A549 (cell line): ENCODE measurements around the gene KCNA10. TPM values are rescaled to one million over a fixed set of nuclear protein-coding genes. Genes with fewer than 3 reads are reported as not detected.
A peak's percentile ranks its signal among the peaks of the same experiment; 100 is the strongest.

ENCODE experiments used
- ATAC-seq, 2 experiments: fragments of 200-7000 bp in 1 of 2; fragments of >200 bp in 1 of 2; cut with Nextera tagmentation in 1 of 2; cut with Tn5 transposase in 1 of 2; 3 replicates each; pipeline versions ENCODE4 v1.8.0 to v1.9.1; 2018 to 2020; ENCODE audit warnings: mild to moderate bottlenecking in 1 of 2, moderate library complexity in 1 of 2
- CTCF ChIA-PET: fragments of 300-600 bp; sonication (Branson Sonifier 250); formaldehyde crosslinking; extraction: SDS; loops from one replicate; lab custom pipeline; 2021; ENCODE audit warnings: antibody characterized with exemption, inconsistent platforms; lab: Yijun Ruan, JAX
- POLR2A ChIA-PET: fragments of 350-600 bp; formaldehyde crosslinking; extraction: SDS; loops from one replicate; lab custom pipeline; 2021; ENCODE audit warnings: antibody characterized with exemption, inconsistent platforms; lab: Yijun Ruan, JAX
- DNase-seq, 2 experiments: peaks; one replicate each; pipeline versions ENCODE4 v3.0.0 to v3.0.0-alpha.2; 2011 to 2016; ENCODE audit warnings: low read depth in 1 of 2, low spot score in 1 of 2
- FAIRE-seq: peaks from 2 replicates; lab custom pipeline; 2011; peaks lifted over from hg19 to GRCh38; lab: Jason Lieb, UNC
- H3K27ac ChIP-seq, 2 experiments: fragments of >200 bp; sonication (Bioruptor Twin); formaldehyde crosslinking; 3 replicates each; pipeline ENCODE4 v1.5.1; 2016 to 2017
- H3K4me1 ChIP-seq: fragments of >200 bp; sonication (Bioruptor Twin); formaldehyde crosslinking; 3 replicates; pipeline ENCODE4 v1.6.1; 2016
- H3K4me2 ChIP-seq: fragments of >200 bp; sonication (Bioruptor Twin); formaldehyde crosslinking; 3 replicates; pipeline ENCODE4 v1.6.1; 2016
- H3K4me3 ChIP-seq: fragments of >200 bp; sonication (Bioruptor Twin); formaldehyde crosslinking; 3 replicates; pipeline ENCODE4 v1.5.1; 2016
- H3K9me3 ChIP-seq: fragments of >200 bp; sonication (Bioruptor Twin); formaldehyde crosslinking; 3 replicates; pipeline ENCODE4 v1.6.1; 2016
- CBX8 ChIP-seq: fragments of 200-600 bp; sonication (generic); IDR thresholded peaks from 2 replicates; pipeline ENCODE4 v1.6.1; 2016
- CEBPB ChIP-seq, 2 experiments: fragments of >200 bp in 1 of 2; sonication (Bioruptor Twin) in 1 of 2; formaldehyde crosslinking in 1 of 2; IDR thresholded peaks; 2 replicates each; pipeline ENCODE4 v1.6.1; 2012 to 2016
- EHF ChIP-seq: fragments of 250-450 bp; sonication (Bioruptor Pico); IDR thresholded peaks from 2 replicates; pipeline ENCODE4 v1.5.0; 2020; ENCODE audit warnings: mild to moderate bottlenecking
- EP300 ChIP-seq, 2 experiments: fragments of >200 bp; sonication (Bioruptor Twin); formaldehyde crosslinking; IDR thresholded peaks; 2 replicates in 1 of 2; 3 replicates in 1 of 2; pipeline ENCODE4 v1.6.1; 2016 to 2017
- FOXS1 ChIP-seq: fragments of 250-450 bp; sonication (Bioruptor Pico); IDR thresholded peaks from 2 replicates; pipeline ENCODE4 v1.5.0; 2020; ENCODE audit warnings: mild to moderate bottlenecking, moderate library complexity
- HDAC2 ChIP-seq: fragments of 200-600 bp; sonication (generic); IDR thresholded peaks from 2 replicates; pipeline ENCODE4 v1.6.1; 2016
- HEYL ChIP-seq: fragments of 250-450 bp; sonication (Bioruptor Pico); IDR thresholded peaks from 2 replicates; pipeline ENCODE4 v1.8.0; 2021; ENCODE audit warnings: mild to moderate bottlenecking, moderate library complexity
- HOXB5 ChIP-seq: fragments of 250-450 bp; sonication (Bioruptor Pico); IDR thresholded peaks from 2 replicates; pipeline ENCODE4 v1.5.0; 2020; ENCODE audit warnings: mild to moderate bottlenecking, moderate library complexity
- JUN ChIP-seq, 2 experiments: fragments of >200 bp; sonication (Bioruptor Twin); formaldehyde crosslinking; IDR thresholded peaks; 2 replicates in 1 of 2; 3 replicates in 1 of 2; pipeline ENCODE4 v1.6.1; 2016 to 2017
- KDM1A ChIP-seq: fragments of 200-600 bp; sonication (generic); IDR thresholded peaks from 2 replicates; pipeline ENCODE4 v1.6.1; 2016; ENCODE audit warnings: low read depth, mild to moderate bottlenecking
- MAFK ChIP-seq: fragments of 450-650 bp; IDR thresholded peaks from 2 replicates; pipeline ENCODE4 v1.6.1; 2014; ENCODE audit not compliant: partially characterized antibody
- MAZ ChIP-seq: fragments of 150-350 bp; IDR thresholded peaks from 2 replicates; pipeline ENCODE4 v1.6.1; 2014; ENCODE audit warnings: antibody characterized with exemption, low read depth, low read length, borderline replicate concordance
- NFE2L2 ChIP-seq: fragments of 150-350 bp; conservative IDR thresholded peaks from 2 replicates; pipeline ENCODE4 v1.6.1; 2014; ENCODE audit warnings: low read length
- PHF8 ChIP-seq: fragments of 200-600 bp; sonication (generic); IDR thresholded peaks from 2 replicates; pipeline ENCODE4 v1.6.1; 2016; ENCODE audit warnings: low read depth, mild to moderate bottlenecking, antibody characterized with exemption, moderate library complexity, borderline replicate concordance
- POLR2A ChIP-seq: IDR thresholded peaks from 2 replicates; pipeline ENCODE4 v1.6.1; 2012; ENCODE audit warnings: mild to moderate bottlenecking, low read length
- POLR2AphosphoS2 ChIP-seq: conservative IDR thresholded peaks from 2 replicates; pipeline ENCODE4 v1.6.1; 2012; ENCODE audit warnings: low read length, improper control_type of control experiment, inconsistent platforms
- RAD21 ChIP-seq, 2 experiments: fragments of >200 bp in 1 of 2; sonication (Bioruptor Twin) in 1 of 2; formaldehyde crosslinking in 1 of 2; IDR thresholded peaks in 1 of 2; conservative IDR thresholded peaks in 1 of 2; 2 replicates in 1 of 2; 3 replicates in 1 of 2; pipeline ENCODE4 v1.6.1; 2012 to 2018; ENCODE audit warnings: inconsistent platforms in 1 of 2
- RCOR1 ChIP-seq: fragments of 150-350 bp; IDR thresholded peaks from 2 replicates; pipeline ENCODE4 v1.6.1; 2014; ENCODE audit warnings: antibody characterized with exemption, low read length, low read depth
- ZC3H11A ChIP-seq: fragments of 450-650 bp; IDR thresholded peaks from 2 replicates; pipeline ENCODE4 v1.6.1; 2014; ENCODE audit warnings: antibody characterized with exemption, mild to moderate bottlenecking
- WGBS: methylation state at CpG from one replicate; pipeline ENCODE4 v1.1.6; 2017; ENCODE audit errors: missing lambda C conversion rate; 5-methylcytosine and 5-hydroxymethylcytosine counted together
- polyA plus RNA-seq, 4 experiments: library from polyadenylated mRNA; depleted of rRNA in 3 of 4; stranded (reverse); fragments of >200 nt; fragmentation: RNase III in 1 of 4; extraction: RNeasy Plus Mini Kit Qiagen cat#74134 plus additional on column Dnase treatment in 1 of 4; gene quantifications; 2 replicates in 3 of 4; 3 replicates in 1 of 4; pipeline ENCODE4 v1.2.3, GENCODE V29; 2011 to 2017
- TF ChIP-seq, protein P1 (sequence below): fragments of 450-650 bp; IDR thresholded peaks from 2 replicates; pipeline ENCODE4 v1.6.1; 2014; ENCODE audit warnings: antibody characterized with exemption
- TF ChIP-seq, protein P2 (sequence below): fragments of 250-450 bp; sonication (Bioruptor Pico); IDR thresholded peaks from 2 replicates; pipeline ENCODE4 v1.5.0; 2021; ENCODE audit warnings: mild to moderate bottlenecking, moderate library complexity, borderline replicate concordance
- TF ChIP-seq, protein P3 (sequence below): fragments of >200 bp; sonication (Bioruptor Twin); formaldehyde crosslinking; IDR thresholded peaks from 3 replicates; pipeline ENCODE4 v1.6.1; 2016
- TF ChIP-seq, protein P4 (sequence below): IDR thresholded peaks from 2 replicates; pipeline ENCODE4 v1.6.1; 2012; ENCODE audit warnings: low read depth, borderline replicate concordance
- TF ChIP-seq, protein P5 (sequence below): fragments of 250-450 bp; sonication (Bioruptor Pico); IDR thresholded peaks from 2 replicates; pipeline ENCODE4 v1.5.0; 2020; ENCODE audit warnings: low read depth, mild to moderate bottlenecking, moderate library complexity
- TF ChIP-seq, protein P6 (sequence below): IDR thresholded peaks from 2 replicates; pipeline ENCODE4 v1.6.1; 2012
- TF ChIP-seq, protein P7 (sequence below): IDR thresholded peaks from 2 replicates; pipeline ENCODE4 v1.6.1; 2012

Gene KCNA10
- polyA plus RNA-seq, 2 of the 4 experiments (the other 2 are of a cell fraction) = not detected

DNA sequence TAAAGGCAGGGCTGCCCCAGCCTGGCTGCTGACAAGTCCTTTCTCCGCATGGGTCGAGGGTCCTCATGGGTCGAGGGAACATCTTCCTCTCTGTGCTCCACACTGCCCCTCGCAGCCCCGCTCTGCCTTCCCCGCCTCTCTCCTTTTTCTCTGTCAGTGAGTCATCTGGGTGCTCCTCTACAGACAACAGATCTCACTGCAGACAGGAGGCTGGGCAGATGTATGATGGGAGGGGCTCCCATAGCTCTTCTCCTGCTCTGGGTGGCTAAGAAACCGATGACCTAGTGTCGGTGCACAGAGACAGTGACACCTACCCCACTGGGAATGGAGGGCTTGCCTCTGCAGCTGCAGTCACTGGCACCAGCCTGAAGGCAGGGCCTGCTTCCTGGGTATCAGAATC, 5.5 kb downstream of the KCNA10 start:
- H3K4me1 ChIP-seq = no peaks in the 10 kb centered on the region
- ChIA-PET CTCF (interaction anchor here (0.9 to 2.9 kb wide), 3 partner anchors 11 to 310 kb away, joined by 3 to 9 read pairs (median 6); no protein-coding TSS in a partner anchor), POLR2A (no interaction called here)
- H3K4me3 ChIP-seq = no peak overlapping the region
- no peak overlapping the region for H3K27ac ChIP-seq
- ATAC-seq (peak; percentile 49 to 54; a peak in 4 of 6 replicates), DNase-seq (no peak), FAIRE-seq (no peak)
- 0 out of 3 replicates have a peak, but pooled peaks cover 2% of the 10 kb centered on the region for H3K9me3 ChIP-seq
- H3K4me2 ChIP-seq = no peak overlapping the region
- TF ChIP-seq, protein P1, sequence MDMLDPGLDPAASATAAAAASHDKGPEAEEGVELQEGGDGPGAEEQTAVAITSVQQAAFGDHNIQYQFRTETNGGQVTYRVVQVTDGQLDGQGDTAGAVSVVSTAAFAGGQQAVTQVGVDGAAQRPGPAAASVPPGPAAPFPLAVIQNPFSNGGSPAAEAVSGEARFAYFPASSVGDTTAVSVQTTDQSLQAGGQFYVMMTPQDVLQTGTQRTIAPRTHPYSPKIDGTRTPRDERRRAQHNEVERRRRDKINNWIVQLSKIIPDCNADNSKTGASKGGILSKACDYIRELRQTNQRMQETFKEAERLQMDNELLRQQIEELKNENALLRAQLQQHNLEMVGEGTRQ = no peak
- TF ChIP-seq, protein P2, sequence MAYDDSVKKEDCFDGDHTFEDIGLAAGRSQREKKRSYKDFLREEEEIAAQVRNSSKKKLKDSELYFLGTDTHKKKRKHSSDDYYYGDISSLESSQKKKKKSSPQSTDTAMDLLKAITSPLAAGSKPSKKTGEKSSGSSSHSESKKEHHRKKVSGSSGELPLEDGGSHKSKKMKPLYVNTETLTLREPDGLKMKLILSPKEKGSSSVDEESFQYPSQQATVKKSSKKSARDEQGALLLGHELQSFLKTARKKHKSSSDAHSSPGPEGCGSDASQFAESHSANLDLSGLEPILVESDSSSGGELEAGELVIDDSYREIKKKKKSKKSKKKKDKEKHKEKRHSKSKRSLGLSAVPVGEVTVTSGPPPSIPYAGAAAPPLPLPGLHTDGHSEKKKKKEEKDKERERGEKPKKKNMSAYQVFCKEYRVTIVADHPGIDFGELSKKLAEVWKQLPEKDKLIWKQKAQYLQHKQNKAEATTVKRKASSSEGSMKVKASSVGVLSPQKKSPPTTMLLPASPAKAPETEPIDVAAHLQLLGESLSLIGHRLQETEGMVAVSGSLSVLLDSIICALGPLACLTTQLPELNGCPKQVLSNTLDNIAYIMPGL (CRISPR knock-in tag) = no peak
- no peak for TF ChIP-seq MAFK
- TF ChIP-seq, protein P3, sequence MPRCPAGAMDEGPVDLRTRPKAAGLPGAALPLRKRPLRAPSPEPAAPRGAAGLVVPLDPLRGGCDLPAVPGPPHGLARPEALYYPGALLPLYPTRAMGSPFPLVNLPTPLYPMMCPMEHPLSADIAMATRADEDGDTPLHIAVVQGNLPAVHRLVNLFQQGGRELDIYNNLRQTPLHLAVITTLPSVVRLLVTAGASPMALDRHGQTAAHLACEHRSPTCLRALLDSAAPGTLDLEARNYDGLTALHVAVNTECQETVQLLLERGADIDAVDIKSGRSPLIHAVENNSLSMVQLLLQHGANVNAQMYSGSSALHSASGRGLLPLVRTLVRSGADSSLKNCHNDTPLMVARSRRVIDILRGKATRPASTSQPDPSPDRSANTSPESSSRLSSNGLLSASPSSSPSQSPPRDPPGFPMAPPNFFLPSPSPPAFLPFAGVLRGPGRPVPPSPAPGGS = no peak
- no peak for TF ChIP-seq RCOR1
- TF ChIP-seq, protein P4, sequence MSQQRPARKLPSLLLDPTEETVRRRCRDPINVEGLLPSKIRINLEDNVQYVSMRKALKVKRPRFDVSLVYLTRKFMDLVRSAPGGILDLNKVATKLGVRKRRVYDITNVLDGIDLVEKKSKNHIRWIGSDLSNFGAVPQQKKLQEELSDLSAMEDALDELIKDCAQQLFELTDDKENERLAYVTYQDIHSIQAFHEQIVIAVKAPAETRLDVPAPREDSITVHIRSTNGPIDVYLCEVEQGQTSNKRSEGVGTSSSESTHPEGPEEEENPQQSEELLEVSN = no peak
- TF ChIP-seq POLR2A = no peak
- TF ChIP-seq JUN (IDR thresholded peaks at IDR 0.05) = no peak
- TF ChIP-seq, protein P5, sequence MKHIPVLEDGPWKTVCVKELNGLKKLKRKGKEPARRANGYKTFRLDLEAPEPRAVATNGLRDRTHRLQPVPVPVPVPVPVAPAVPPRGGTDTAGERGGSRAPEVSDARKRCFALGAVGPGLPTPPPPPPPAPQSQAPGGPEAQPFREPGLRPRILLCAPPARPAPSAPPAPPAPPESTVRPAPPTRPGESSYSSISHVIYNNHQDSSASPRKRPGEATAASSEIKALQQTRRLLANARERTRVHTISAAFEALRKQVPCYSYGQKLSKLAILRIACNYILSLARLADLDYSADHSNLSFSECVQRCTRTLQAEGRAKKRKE = no peak
- TF ChIP-seq HDAC2 = no peak
- no peak for TF ChIP-seq POLR2AphosphoS2
- TF ChIP-seq, protein P6, sequence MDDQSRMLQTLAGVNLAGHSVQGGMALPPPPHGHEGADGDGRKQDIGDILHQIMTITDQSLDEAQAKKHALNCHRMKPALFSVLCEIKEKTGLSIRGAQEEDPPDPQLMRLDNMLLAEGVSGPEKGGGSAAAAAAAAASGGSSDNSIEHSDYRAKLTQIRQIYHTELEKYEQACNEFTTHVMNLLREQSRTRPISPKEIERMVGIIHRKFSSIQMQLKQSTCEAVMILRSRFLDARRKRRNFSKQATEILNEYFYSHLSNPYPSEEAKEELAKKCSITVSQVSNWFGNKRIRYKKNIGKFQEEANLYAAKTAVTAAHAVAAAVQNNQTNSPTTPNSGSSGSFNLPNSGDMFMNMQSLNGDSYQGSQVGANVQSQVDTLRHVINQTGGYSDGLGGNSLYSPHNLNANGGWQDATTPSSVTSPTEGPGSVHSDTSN = no peak
- TF ChIP-seq, protein P7, sequence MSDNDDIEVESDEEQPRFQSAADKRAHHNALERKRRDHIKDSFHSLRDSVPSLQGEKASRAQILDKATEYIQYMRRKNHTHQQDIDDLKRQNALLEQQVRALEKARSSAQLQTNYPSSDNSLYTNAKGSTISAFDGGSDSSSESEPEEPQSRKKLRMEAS = no peak
- no peak for TF ChIP-seq MAZ
- TF ChIP-seq PHF8 = no peak
- WGBS = 70% methylated on average over 6 of the region's 8 CpGs

DNA sequence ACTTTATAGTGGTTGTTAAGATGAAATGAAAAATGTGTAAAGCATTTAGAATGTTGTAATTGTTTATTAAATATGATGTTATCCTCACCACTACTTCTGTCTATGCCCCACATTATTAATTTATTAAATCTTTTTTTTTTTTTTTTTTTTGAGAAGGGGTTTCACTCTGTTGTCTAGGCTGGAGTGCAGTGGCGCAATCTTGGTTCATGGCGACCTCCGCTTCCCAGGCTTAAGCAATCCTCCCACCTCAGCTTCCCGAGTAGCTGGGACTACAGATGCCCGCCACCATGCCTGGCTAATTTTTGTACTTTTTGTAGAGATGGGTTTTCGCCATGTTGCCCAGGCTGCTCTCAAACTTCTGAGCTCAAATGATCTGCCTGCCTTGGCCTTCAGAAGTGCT, 7.5 kb downstream of the KCNA10 start:
- no peak overlapping the region for H3K4me3 ChIP-seq
- no peak overlapping the region for H3K4me2 ChIP-seq
- no peak for FAIRE-seq
- no peak for ATAC-seq
- 76% methylated on average over 6 of the region's 6 CpGs for WGBS
- no peak overlapping the region for H3K27ac ChIP-seq
- CTCF ChIA-PET = interaction anchor here (2.9 kb wide), 1 partner anchor 16 kb away, joined by 9 read pairs; no protein-coding TSS in a partner anchor
- TF ChIP-seq ZC3H11A (no peak), EP300 (IDR thresholded peaks at IDR 0.05) (no peak), CEBPB (IDR thresholded peaks at IDR 0.05) (no peak), POLR2A (no peak), HOXB5 (CRISPR knock-in tag) (no peak), EHF (CRISPR knock-in tag) (no peak), PHF8 (no peak), FOXS1 (CRISPR knock-in tag) (no peak), HEYL (CRISPR knock-in tag) (no peak), MAZ (no peak), POLR2AphosphoS2 (no peak), RAD21 (conservative IDR thresholded peaks at IDR 0.05 in 1 of 2, IDR thresholded peaks at IDR 0.05 in 1 of 2) (no peak), KDM1A (no peak), NFE2L2 (no peak), CBX8 (no peak)
- TF ChIP-seq, protein P1 = no peak
- TF ChIP-seq, protein P2 (CRISPR knock-in tag) = no peak
- TF ChIP-seq, protein P4 = no peak
- TF ChIP-seq, all 56 proteins: peak for 0
- H3K9me3 ChIP-seq = 0 out of 3 replicates have a peak, but pooled peaks cover 2% of the 10 kb centered on the region
- no peaks in the 10 kb centered on the region for H3K4me1 ChIP-seq
- POLR2A ChIA-PET = no interaction called here
- no peak for DNase-seq
